AG04450 (cell line): ENCODE data around the gene PCDHGA6. TPM values are rescaled to one million over a fixed set of nuclear protein-coding genes. Genes with fewer than 3 reads are reported as not detected.
A peak's percentile ranks its signal among the peaks of the same experiment; 100 is the strongest.
"Not testable (repeated sequence)": the region's sequence is repeated elsewhere in the genome, so short reads cannot be mapped to it uniquely, and the experiment has no call there.

Source experiments
- CTCF ChIA-PET: fragments of 300-600, 350-600 bp; formaldehyde crosslinking; extraction: SDS; loops from one replicate; lab custom pipeline; 2022; ENCODE audit warnings: antibody characterized with exemption, inconsistent platforms; lab: Charles Lee
- POLR2A ChIA-PET: fragments of 350-600 bp; formaldehyde crosslinking; extraction: SDS; loops from one replicate; lab custom pipeline; 2021; ENCODE audit warnings: antibody characterized with exemption, inconsistent platforms; lab: Yijun Ruan, JAX
- DNase-seq: peaks from one replicate; pipeline ENCODE4 v3.0.0-alpha.2; 2011; ENCODE audit warnings: low read depth, low spot score
- H3K27ac ChIP-seq: one replicate; pipeline ENCODE4 v1.5.1; 2012; ENCODE audit warnings: low read depth, low read length, control low read depth
- H3K27me3 ChIP-seq: one replicate; pipeline ENCODE4 v1.6.0; 2012; ENCODE audit warnings: low read length; ENCODE audit not compliant: control insufficient read depth, insufficient read depth
- H3K4me3 ChIP-seq: 2 replicates; pipeline ENCODE4 v1.5.1; 2011; ENCODE audit warnings: mild to moderate bottlenecking, low read depth, low read length, control low read depth
- H3K9me3 ChIP-seq: 2 replicates; pipeline ENCODE4 v1.5.1; 2012; ENCODE audit warnings: low read length; ENCODE audit not compliant: control insufficient read depth, insufficient read depth
- CTCF ChIP-seq: IDR thresholded peaks from 2 replicates; pipeline ENCODE4 v1.5.1; 2011; ENCODE audit warnings: low read depth, low read length, control low read depth, inconsistent platforms
- polyA plus RNA-seq: library from polyadenylated mRNA; depleted of rRNA; stranded (reverse); fragments of >200 nt; gene quantifications from 2 replicates; pipeline ENCODE4 v1.2.3, GENCODE V29; 2011

Gene PCDHGA6
- polyA plus RNA-seq, 1 experiment, result 4.8 TPM

- no peak overlapping the region for H3K27ac ChIP-seq
- no peak overlapping the region for H3K4me3 ChIP-seq
- no peaks in the 10 kb centered on the region for H3K27me3 ChIP-seq
- peaks cover 55% of the 10 kb centered on the region for H3K9me3 ChIP-seq
- CTCF ChIA-PET, result interaction anchor here (0.8 to 4.8 kb wide), 4 partner anchors 15 to 174 kb away, joined by 3 to 25 read pairs (median 12); no protein-coding TSS in a partner anchor
- no peak for DNase-seq
- TF ChIP-seq CTCF, result no peak
- POLR2A ChIA-PET, result no interaction called here
These were observed 15.7 kb downstream of the PCDHGA6 start for GRCh38 chr5:141389153-141390042.

GRCh38 chr5:141392429-141393198 is 18.9 kb downstream of the PCDHGA6 start, which contains the start of gene PCDHGA8:
Gene PCDHGA8, plus strand, starts transcription at chr5:141392633. Its CDS starts 181 bp downstream, at chr5:141392814.
- TF ChIP-seq CTCF, result peak; percentile 23; the same call in 1 of the 2 replicates
- CTCF ChIA-PET, result interaction anchor here (0.7 to 3.9 kb wide), 4 partner anchors 10 to 172 kb away, joined by 3 to 31 read pairs (median 14); partner anchors contain the start of gene PCDHGA7
- Histone ChIP-seq H3K27me3 (no peaks in the 10 kb centered on the region), H3K4me3 (0 out of 2 replicates have a peak within 1 kb of the TSS, but pooled peaks have one; percentile 17), H3K27ac (no peak within 1 kb of the TSS), H3K9me3 (peaks cover 57% of the 10 kb centered on the region)
- DNase-seq, result no peak
- POLR2A ChIA-PET, result no interaction called here

- Histone ChIP-seq H3K4me3 (no peak overlapping the region), H3K27me3 (no peaks in the 10 kb centered on the region), H3K9me3 (peaks cover 58% of the 10 kb centered on the region), H3K27ac (no peak overlapping the region)
- DNase-seq, result no peak
- TF ChIP-seq CTCF, result no peak
- ChIA-PET CTCF (interaction anchor here (3.4 to 3.9 kb wide), 2 partner anchors 165 to 171 kb away, joined by 25 to 31 read pairs; no protein-coding TSS in a partner anchor), POLR2A (no interaction called here)
These were observed 19.6 kb downstream of the PCDHGA6 start for GRCh38 chr5:141393267-141393666.

- H3K27ac ChIP-seq, DNase-seq, POLR2A ChIA-PET, H3K4me3 ChIP-seq, H3K27me3 ChIP-seq: not testable (repeated sequence)
- peaks cover 56% of the 10 kb centered on the region for H3K9me3 ChIP-seq
- CTCF ChIA-PET, result interaction anchor here (1.0 to 4.3 kb wide), 4 partner anchors 18 to 171 kb away, joined by 3 to 40 read pairs (median 6); partner anchors contain the start of genes PCDHB14 and PCDHGA10
These were observed 20.9 kb downstream of the PCDHGA6 start for GRCh38 chr5:141394401-141395187.
